ENCODE results near the gene TNFAIP8.

- no peak for TF ChIP-seq CTCF (IDR thresholded peaks at IDR 0.05)
- no peak for TF ChIP-seq EZH2phosphoT487 (IDR thresholded peaks at IDR 0.05)
These were observed 44.4 kb downstream of the TNFAIP8 start for GRCh38 chr5:119400245-119400644.

Data from neural progenitor cell (in vitro differentiated cells).